ENCODE measurements around the gene CHTF8. TPM values are rescaled to one million over a fixed set of nuclear protein-coding genes. Genes with fewer than 3 reads are reported as not detected.
A peak's percentile ranks its signal among the peaks of the same experiment; 100 is the strongest.

Gene CHTF8
- total and polyA plus RNA-seq, 2 experiments from 2014 or later = 80.0 to 83.6 TPM

DNA sequence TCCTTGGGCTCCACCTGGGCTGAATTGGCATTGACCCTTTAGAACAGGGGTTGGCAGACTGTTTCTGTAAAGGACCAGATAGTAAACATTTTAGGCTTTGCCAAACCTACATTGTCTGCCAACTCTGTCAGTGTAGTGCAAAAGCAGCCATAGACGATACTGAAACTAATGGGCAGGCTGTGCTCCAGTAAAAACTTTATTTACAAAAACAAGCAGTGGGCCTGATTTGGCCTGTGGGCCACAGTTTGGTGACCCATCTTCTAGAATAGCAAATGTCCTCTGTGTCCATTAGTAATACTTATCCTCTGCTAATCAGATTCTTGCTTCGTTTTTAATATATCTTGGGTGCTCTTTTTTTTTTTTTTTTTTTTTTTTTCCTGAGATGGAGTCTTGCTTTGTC, 6.2 kb upstream of the CHTF8 start:
- H3K27ac ChIP-seq = no peak overlapping the region
- no peak overlapping the region for H2AFZ ChIP-seq
- H3K9me2 ChIP-seq (replicated peaks; ENCODE audit: insufficient read depth) = no peaks in the 10 kb centered on the region
- no peak overlapping the region for H3K4me2 ChIP-seq
- no peaks in the 10 kb centered on the region for H3K27me3 ChIP-seq
- H3K36me3 ChIP-seq (replicated peaks; ENCODE audit: insufficient read depth, low read depth) = no peaks in the 10 kb centered on the region
- peaks cover 53% of the 10 kb centered on the region for H3K79me2 ChIP-seq
- DNase-seq (ENCODE audit: low spot score) = no peak
- H4K20me1 ChIP-seq (ENCODE audit: insufficient read depth, poor library complexity, severe bottlenecking) = no peaks in the 10 kb centered on the region
- H3K4me1 ChIP-seq (ENCODE audit: insufficient read depth) = peaks cover 2% of the 10 kb centered on the region
- H3K4me3 ChIP-seq = no peak overlapping the region
- no peaks in the 10 kb centered on the region for H3K9me3 ChIP-seq (ENCODE audit: low read depth)
- whole genome bisulfite sequencing (ENCODE audit: low lambda C conversion rate, missing lambda C conversion rate) = 91% methylated on average over 2 of the region's 2 CpGs
- no peak for TF ChIP-seq EZH2 (IDR thresholded peaks at IDR 0.05; ENCODE audit: borderline replicate concordance)
- TF ChIP-seq EZH2phosphoT487 (IDR thresholded peaks at IDR 0.05; ENCODE audit: low read depth, severe bottlenecking, unreplicated experiment) = no peak

DNA sequence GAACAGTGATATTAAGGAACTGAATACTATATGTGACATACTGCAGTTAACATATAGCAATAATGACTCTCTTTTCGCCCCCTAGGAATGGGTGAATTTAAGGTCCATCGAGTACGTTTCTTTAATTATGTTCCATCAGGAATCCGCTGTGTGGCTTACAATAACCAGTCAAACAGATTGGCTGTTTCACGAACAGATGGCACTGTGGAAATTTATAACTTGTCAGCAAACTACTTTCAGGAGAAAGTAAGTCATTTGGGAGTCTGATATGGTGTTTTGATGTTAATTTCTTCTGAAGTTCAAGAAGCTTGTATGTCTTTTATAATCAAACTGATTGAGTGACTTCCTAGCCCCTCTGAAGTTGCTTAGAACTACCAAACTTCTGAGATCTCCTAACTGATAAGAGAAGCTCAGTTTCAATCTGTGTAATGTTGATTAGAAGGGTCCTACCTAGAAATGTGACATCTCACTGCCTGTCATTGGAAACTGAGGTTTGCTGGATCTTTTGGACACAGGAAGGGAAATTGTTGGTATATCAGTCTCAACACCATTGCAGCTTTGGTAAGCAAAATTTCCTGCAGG, 1.1 kb upstream of the CHTF8 start:
- Histone ChIP-seq H3K27ac (no peak overlapping the region), H2AFZ (no peak overlapping the region), H3K36me3 (replicated peaks; ENCODE audit: insufficient read depth, low read depth) (no peaks in the 10 kb centered on the region), H3K9me3 (ENCODE audit: low read depth) (no peaks in the 10 kb centered on the region), H3K79me2 (peaks cover 91% of the 10 kb centered on the region), H3K4me2 (peak overlapping the region; percentile 90), H4K20me1 (ENCODE audit: insufficient read depth, poor library complexity, severe bottlenecking) (peaks cover 19% of the 10 kb centered on the region), H3K4me3 (peak overlapping the region; percentile 74), H3K4me1 (ENCODE audit: insufficient read depth) (peaks cover 9% of the 10 kb centered on the region), H3K27me3 (no peaks in the 10 kb centered on the region), H3K9me2 (replicated peaks; ENCODE audit: insufficient read depth) (no peaks in the 10 kb centered on the region)
- 46% methylated on average over 5 of the region's 5 CpGs for WGBS (ENCODE audit: low lambda C conversion rate, missing lambda C conversion rate)
- no peak for DNase-seq (ENCODE audit: low spot score)
- TF ChIP-seq, protein P1, sequence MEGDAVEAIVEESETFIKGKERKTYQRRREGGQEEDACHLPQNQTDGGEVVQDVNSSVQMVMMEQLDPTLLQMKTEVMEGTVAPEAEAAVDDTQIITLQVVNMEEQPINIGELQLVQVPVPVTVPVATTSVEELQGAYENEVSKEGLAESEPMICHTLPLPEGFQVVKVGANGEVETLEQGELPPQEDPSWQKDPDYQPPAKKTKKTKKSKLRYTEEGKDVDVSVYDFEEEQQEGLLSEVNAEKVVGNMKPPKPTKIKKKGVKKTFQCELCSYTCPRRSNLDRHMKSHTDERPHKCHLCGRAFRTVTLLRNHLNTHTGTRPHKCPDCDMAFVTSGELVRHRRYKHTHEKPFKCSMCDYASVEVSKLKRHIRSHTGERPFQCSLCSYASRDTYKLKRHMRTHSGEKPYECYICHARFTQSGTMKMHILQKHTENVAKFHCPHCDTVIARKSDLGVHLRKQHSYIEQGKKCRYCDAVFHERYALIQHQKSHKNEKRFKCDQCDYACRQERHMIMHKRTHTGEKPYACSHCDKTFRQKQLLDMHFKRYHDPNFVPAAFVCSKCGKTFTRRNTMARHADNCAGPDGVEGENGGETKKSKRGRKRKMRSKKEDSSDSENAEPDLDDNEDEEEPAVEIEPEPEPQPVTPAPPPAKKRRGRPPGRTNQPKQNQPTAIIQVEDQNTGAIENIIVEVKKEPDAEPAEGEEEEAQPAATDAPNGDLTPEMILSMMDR (IDR thresholded peaks at IDR 0.05; ENCODE audit: poor library complexity) = no peak
- TF ChIP-seq EZH2phosphoT487 (IDR thresholded peaks at IDR 0.05; ENCODE audit: low read depth, severe bottlenecking, unreplicated experiment) = no peak
- TF ChIP-seq EZH2 (IDR thresholded peaks at IDR 0.05; ENCODE audit: borderline replicate concordance) = no peak

DNA sequence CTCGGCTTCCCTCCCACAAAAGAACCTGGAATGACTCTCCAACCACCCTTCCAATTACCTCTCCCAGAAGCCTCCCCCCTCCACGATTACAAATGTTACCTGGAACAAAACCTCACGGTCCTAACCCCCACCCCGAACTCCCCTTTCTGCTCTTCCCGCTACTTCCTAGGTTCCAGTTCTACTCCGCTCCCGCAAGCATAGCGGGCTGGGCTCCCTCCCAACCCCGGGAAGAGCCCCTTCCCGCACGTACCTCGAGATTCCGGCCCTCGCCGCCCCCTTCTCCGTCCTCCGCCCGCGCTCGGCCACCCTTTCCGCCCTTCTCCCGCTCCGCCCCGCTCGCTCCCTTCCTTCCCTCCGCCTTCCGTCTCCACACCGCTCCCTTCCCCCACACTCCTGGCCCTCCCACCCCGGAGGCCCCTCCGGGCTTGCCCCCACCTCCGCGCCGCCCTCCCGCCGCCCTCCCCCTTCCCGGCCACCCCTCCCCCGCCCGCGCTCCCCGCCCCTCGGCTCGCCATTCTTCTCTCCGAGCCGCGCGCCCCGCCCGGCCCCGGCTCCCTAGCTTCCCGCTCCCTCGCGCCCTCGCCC, 457 bp downstream of the CHTF8 start:
- Histone ChIP-seq H3K9me2 (replicated peaks; ENCODE audit: insufficient read depth) (no peaks in the 10 kb centered on the region), H4K20me1 (ENCODE audit: insufficient read depth, poor library complexity, severe bottlenecking) (peaks cover 25% of the 10 kb centered on the region), H3K4me2 (peak overlapping the region; percentile 79), H3K79me2 (peaks cover 91% of the 10 kb centered on the region), H3K27me3 (no peaks in the 10 kb centered on the region), H3K4me1 (ENCODE audit: insufficient read depth) (peaks cover 9% of the 10 kb centered on the region), H3K9me3 (ENCODE audit: low read depth) (no peaks in the 10 kb centered on the region), H3K36me3 (replicated peaks; ENCODE audit: insufficient read depth, low read depth) (no peaks in the 10 kb centered on the region), H3K27ac (peak overlapping the region; percentile 99), H3K4me3 (peak overlapping the region; percentile 91), H2AFZ (peak overlapping the region; percentile 89)
- DNase-seq (ENCODE audit: low spot score) = peak; percentile 95
- no peak for TF ChIP-seq EZH2 (IDR thresholded peaks at IDR 0.05; ENCODE audit: borderline replicate concordance)
- TF ChIP-seq EZH2phosphoT487 (IDR thresholded peaks at IDR 0.05; ENCODE audit: low read depth, severe bottlenecking, unreplicated experiment) = no peak
- TF ChIP-seq, protein P1 (IDR thresholded peaks at IDR 0.05; ENCODE audit: poor library complexity) = no peak
- 0% methylated on average over 7 of the region's 53 CpGs for WGBS (ENCODE audit: low lambda C conversion rate, missing lambda C conversion rate)

DNA sequence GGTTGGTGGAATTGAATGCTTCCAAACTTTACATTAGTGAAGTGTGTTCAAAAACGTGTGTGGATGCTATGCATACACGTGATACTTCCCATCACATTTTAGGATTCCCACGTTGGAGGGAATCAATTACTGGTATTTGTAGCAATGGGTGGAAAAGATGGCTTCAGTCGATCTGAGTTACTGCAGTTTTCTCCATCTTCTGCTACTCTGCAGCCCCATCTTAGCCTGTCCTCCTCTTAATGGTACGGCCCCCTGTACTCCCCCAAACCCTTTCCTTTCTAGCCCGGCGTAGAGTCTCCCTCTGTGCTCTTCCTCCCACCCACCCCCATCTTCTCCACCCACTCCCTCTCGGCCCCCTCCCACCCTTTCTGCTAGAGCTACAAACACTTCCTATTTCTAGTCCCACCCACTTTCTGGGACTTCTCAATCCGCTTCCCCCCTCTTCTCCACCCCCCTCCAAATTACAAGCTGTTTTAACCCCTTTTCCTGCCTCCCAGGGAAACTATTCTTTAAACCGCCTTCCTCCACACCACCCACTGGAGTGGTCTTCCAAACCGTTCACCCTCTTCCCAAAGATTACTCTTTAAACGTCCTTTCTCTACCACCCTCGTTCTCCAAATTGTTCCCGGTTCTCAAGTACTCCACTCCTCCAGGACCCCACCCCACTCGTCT, 1.1 kb downstream of the CHTF8 start:
- Histone ChIP-seq H3K4me3 (peak overlapping the region; percentile 91), H3K4me2 (peak overlapping the region; percentile 79), H3K36me3 (replicated peaks; ENCODE audit: insufficient read depth, low read depth) (no peaks in the 10 kb centered on the region), H3K27me3 (no peaks in the 10 kb centered on the region), H3K4me1 (ENCODE audit: insufficient read depth) (peaks cover 9% of the 10 kb centered on the region), H3K9me3 (ENCODE audit: low read depth) (no peaks in the 10 kb centered on the region), H4K20me1 (ENCODE audit: insufficient read depth, poor library complexity, severe bottlenecking) (peaks cover 25% of the 10 kb centered on the region), H3K27ac (peak overlapping the region; percentile 99), H3K79me2 (peaks cover 89% of the 10 kb centered on the region), H2AFZ (peak overlapping the region; percentile 71), H3K9me2 (replicated peaks; ENCODE audit: insufficient read depth) (no peaks in the 10 kb centered on the region)
- DNase-seq (ENCODE audit: low spot score) = peak; percentile 36
- 3% methylated on average over 11 of the region's 15 CpGs for WGBS (ENCODE audit: low lambda C conversion rate, missing lambda C conversion rate)
- no peak for TF ChIP-seq EZH2 (IDR thresholded peaks at IDR 0.05; ENCODE audit: borderline replicate concordance)
- TF ChIP-seq EZH2phosphoT487 (IDR thresholded peaks at IDR 0.05; ENCODE audit: low read depth, severe bottlenecking, unreplicated experiment) = no peak
- TF ChIP-seq, protein P1 (IDR thresholded peaks at IDR 0.05; ENCODE audit: poor library complexity) = no peak
